Skeletal muscle tissue (tissue), 4 donors: ENCODE results near the gene GRK4. TPM values are rescaled to one million over a fixed set of nuclear protein-coding genes. Genes with fewer than 3 reads are reported as not detected.
"Not testable (repeated sequence)": the region's sequence is repeated elsewhere in the genome, so short reads cannot be mapped to it uniquely, and the experiment has no call there.

ENCODE experiments used
- H3K27ac ChIP-seq: one replicate; pipeline ENCODE4 v1.7.0; 2013; ENCODE audit warnings: mild to moderate bottlenecking, low read depth, low read length, inconsistent platforms
- H3K27me3 ChIP-seq, 3 donors: one replicate each; pipeline ENCODE4 v1.7.0; 2013; ENCODE audit warnings: low read length in 3 of 3; ENCODE audit not compliant: control insufficient read depth in 3 of 3, insufficient read depth in 3 of 3
- H3K36me3 ChIP-seq, 3 donors: one replicate each; pipeline ENCODE4 v1.7.0; 2013; ENCODE audit warnings: low read length in 3 of 3; ENCODE audit not compliant: control insufficient read depth in 3 of 3, insufficient read depth in 3 of 3
- H3K4me1 ChIP-seq, 3 donors: one replicate each; pipeline ENCODE4 v1.7.0; 2013; ENCODE audit warnings: low read length in 3 of 3, mild to moderate bottlenecking in 3 of 3; ENCODE audit not compliant: control insufficient read depth in 3 of 3, insufficient read depth in 3 of 3
- H3K4me3 ChIP-seq, 3 donors: one replicate each; pipeline ENCODE4 v1.7.0; 2013; ENCODE audit warnings: low read length in 3 of 3
- H3K9ac ChIP-seq, 3 donors: one replicate each; pipeline ENCODE4 v1.7.0; 2013; ENCODE audit warnings: low read length in 3 of 3, mild to moderate bottlenecking in 3 of 3, moderate library complexity in 2 of 3, low read depth in 1 of 3
- H3K9me3 ChIP-seq, 3 donors: one replicate each; pipeline ENCODE4 v1.7.0; 2013; ENCODE audit warnings: low read length in 3 of 3; ENCODE audit not compliant: control insufficient read depth in 3 of 3
- total RNA-seq: library from RNA; depleted of rRNA; stranded (reverse); fragments of >200 nt; gene quantifications from one replicate; pipeline ENCODE4 v1.2.3, GENCODE V29; 2014
- donor health status: Osteomylitis.

GRK4 gene
- total RNA-seq, 1 donor from 2014 or later, result 12.5 TPM

GRCh38 chr4:2981256-2981819 lies 18.0 kb downstream of the GRK4 start:
- H3K36me3 ChIP-seq, result no peaks in the 10 kb centered on the region
- peaks cover 0 to 2% (median 0%) of the 10 kb centered on the region in 3 donors for H3K27me3 ChIP-seq
- H3K4me3 ChIP-seq, result no peak overlapping the region
- no peak overlapping the region for H3K9ac ChIP-seq
- no peaks in the 10 kb centered on the region for H3K4me1 ChIP-seq
- peaks cover 0 to 4% (median 0%) of the 10 kb centered on the region in 3 donors for H3K9me3 ChIP-seq
- H3K27ac ChIP-seq, result no peak overlapping the region

DNA sequence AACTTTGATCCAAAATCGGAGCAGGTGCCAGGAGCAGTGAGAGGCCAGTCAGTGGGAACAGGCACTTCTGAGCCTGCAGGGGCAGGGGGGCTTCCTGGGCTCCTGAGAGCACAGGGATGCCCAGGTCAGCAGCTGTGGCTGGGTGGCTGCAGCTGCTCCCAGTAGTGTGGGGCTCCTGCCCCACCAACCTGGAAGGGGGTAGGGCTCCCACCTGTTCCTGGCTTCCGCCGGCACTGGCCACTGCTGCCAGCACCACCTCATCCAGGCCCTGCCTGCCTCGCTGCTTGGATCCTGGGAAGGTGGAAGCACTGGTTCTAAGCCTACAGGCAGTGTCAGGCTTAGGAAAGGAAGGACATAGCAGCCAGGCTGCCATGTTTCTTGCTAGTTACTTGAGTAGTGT lies 18.6 kb downstream of the GRK4 start:
- H3K9ac ChIP-seq, result no peak overlapping the region
- no peaks in the 10 kb centered on the region for H3K36me3 ChIP-seq
- H3K4me3 ChIP-seq, result no peak overlapping the region
- peaks cover 0 to 2% (median 0%) of the 10 kb centered on the region in 3 donors for H3K27me3 ChIP-seq
- no peak overlapping the region for H3K27ac ChIP-seq
- no peaks in the 10 kb centered on the region for H3K4me1 ChIP-seq
- peaks cover 0 to 4% (median 0%) of the 10 kb centered on the region in 3 donors for H3K9me3 ChIP-seq

GRCh38 chr4:2983715-2984114 lies 20.3 kb downstream of the GRK4 start:
- not testable (repeated sequence) for H3K27me3 ChIP-seq, H3K9me3 ChIP-seq, H3K4me1 ChIP-seq, H3K9ac ChIP-seq, H3K36me3 ChIP-seq, H3K27ac ChIP-seq, H3K4me3 ChIP-seq

GRCh38 chr4:2991243-2991642 lies 27.9 kb downstream of the GRK4 start:
- no peak overlapping the region for H3K4me3 ChIP-seq
- no peaks in the 10 kb centered on the region for H3K36me3 ChIP-seq
- no peaks in the 10 kb centered on the region for H3K9me3 ChIP-seq
- H3K4me1 ChIP-seq, result no peaks in the 10 kb centered on the region
- no peaks in the 10 kb centered on the region for H3K27me3 ChIP-seq
- no peak overlapping the region for H3K9ac ChIP-seq
- H3K27ac ChIP-seq, result no peak overlapping the region

- no peak overlapping the region for H3K4me3 ChIP-seq
- no peaks in the 10 kb centered on the region for H3K4me1 ChIP-seq
- no peak overlapping the region for H3K27ac ChIP-seq
- H3K36me3 ChIP-seq, result no peaks in the 10 kb centered on the region
- no peaks in the 10 kb centered on the region for H3K9me3 ChIP-seq
- H3K27me3 ChIP-seq, result no peaks in the 10 kb centered on the region
- H3K9ac ChIP-seq, result no peak overlapping the region
These were observed 31.5 kb downstream of the GRK4 start for GRCh38 chr4:2994917-2995316.

- H3K27ac ChIP-seq, result no peak overlapping the region
- no peaks in the 10 kb centered on the region for H3K27me3 ChIP-seq
- no peaks in the 10 kb centered on the region for H3K4me1 ChIP-seq
These were observed 32.3 kb downstream of the GRK4 start for GRCh38 chr4:2995546-2996265.

GRCh38 chr4:2996415-2996814 lies 33.0 kb downstream of the GRK4 start:
- H3K4me3 ChIP-seq, result no peak overlapping the region
- H3K9me3 ChIP-seq, result no peaks in the 10 kb centered on the region
- H3K9ac ChIP-seq, result no peak overlapping the region
- H3K4me1 ChIP-seq, result no peaks in the 10 kb centered on the region
- no peaks in the 10 kb centered on the region for H3K36me3 ChIP-seq
- H3K27me3 ChIP-seq, result no peaks in the 10 kb centered on the region
- H3K27ac ChIP-seq, result no peak overlapping the region

More at GRCh38 chr4:2995546-2996265, 32.3 kb downstream of the GRK4 start:
- Histone ChIP-seq H3K36me3 (no peaks in the 10 kb centered on the region), H3K9ac (no peak overlapping the region), H3K4me3 (no peak overlapping the region), H3K9me3 (no peaks in the 10 kb centered on the region)

GRCh38 chr4:3007724-3008123 lies 44.4 kb downstream of the GRK4 start:
- Histone ChIP-seq H3K9ac (no peak overlapping the region), H3K9me3 (no peaks in the 10 kb centered on the region), H3K27ac (no peak overlapping the region), H3K36me3 (no peaks in the 10 kb centered on the region), H3K27me3 (no peaks in the 10 kb centered on the region), H3K4me3 (no peak overlapping the region), H3K4me1 (no peaks in the 10 kb centered on the region)

DNA sequence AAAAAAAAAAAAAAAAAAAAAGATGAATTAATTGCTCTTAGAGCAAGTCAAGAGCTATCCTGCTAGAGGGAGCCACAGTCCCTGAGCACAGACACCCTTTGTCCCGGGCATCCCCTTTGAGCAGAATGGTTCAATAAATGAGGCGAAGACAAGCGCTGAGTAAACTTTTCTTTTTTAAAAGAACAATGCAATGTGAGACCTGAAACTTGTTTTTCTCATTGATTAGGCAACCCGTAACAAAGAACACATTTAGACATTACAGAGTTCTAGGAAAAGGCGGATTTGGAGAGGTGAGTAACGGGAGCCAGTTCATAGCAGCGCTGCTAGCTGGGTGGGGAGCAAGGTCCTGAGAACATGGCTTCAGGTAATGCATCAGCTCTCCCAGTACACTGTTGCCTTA lies 46.1 kb downstream of the GRK4 start:
- Histone ChIP-seq H3K36me3 (no peaks in the 10 kb centered on the region), H3K27me3 (no peaks in the 10 kb centered on the region), H3K4me3 (no peak overlapping the region), H3K4me1 (no peaks in the 10 kb centered on the region), H3K9me3 (no peaks in the 10 kb centered on the region), H3K9ac (no peak overlapping the region), H3K27ac (no peak overlapping the region)

DNA sequence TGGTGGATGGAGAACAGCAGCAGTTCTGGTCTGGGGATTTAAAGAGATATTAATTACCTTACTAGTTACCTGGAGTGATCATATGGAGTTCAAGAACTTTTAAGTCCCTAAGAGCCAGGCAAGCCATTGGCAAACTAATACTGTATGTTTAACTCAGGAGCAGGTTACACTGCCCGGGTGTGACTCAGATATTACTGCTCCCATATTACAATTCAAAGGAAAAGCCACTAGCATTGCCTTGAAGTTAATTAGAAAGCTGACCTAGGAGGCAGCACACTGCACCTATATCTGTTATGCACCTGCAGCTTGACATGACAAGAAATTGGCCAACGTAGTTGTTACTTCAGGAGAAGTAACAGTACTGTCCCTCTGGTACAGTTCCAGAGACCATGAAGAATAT lies 47.2 kb downstream of the GRK4 start:
- H3K9ac ChIP-seq, result no peak overlapping the region
- H3K9me3 ChIP-seq, result no peaks in the 10 kb centered on the region
- H3K27ac ChIP-seq, result no peak overlapping the region
- H3K27me3 ChIP-seq, result no peaks in the 10 kb centered on the region
- no peaks in the 10 kb centered on the region for H3K4me1 ChIP-seq
- no peak overlapping the region for H3K4me3 ChIP-seq
- H3K36me3 ChIP-seq, result no peaks in the 10 kb centered on the region
